HCT116 (cell line): ENCODE results near the gene MEOX1.

Experiments used
- CEBPB ChIP-seq: IDR thresholded peaks from 2 replicates; pipeline ENCODE4 v1.6.1; 2012; ENCODE audit warnings: low read depth
- CTCF ChIP-seq, 3 experiments: fragments of 200-600 bp in 1 of 3; sonication (generic) in 1 of 3; IDR thresholded peaks in 2 of 3; conservative IDR thresholded peaks in 1 of 3; 2 replicates each; pipeline ENCODE4 v1.5.1; 2012 to 2017; ENCODE audit warnings: low read depth in 2 of 3, low read length in 2 of 3, antibody characterized with exemption in 1 of 3, borderline replicate concordance in 1 of 3, control low read depth in 1 of 3, mild to moderate bottlenecking in 1 of 3, mixed read lengths in 1 of 3, mixed run types in 1 of 3, moderate library complexity in 1 of 3; ENCODE audit not compliant: insufficient read depth in 1 of 3
- EGR1 ChIP-seq: IDR thresholded peaks from 2 replicates; pipeline ENCODE4 v1.6.1; 2012; ENCODE audit warnings: low read depth
- EZH2 ChIP-seq: fragments of 200-600 bp; sonication (generic); IDR thresholded peaks from 2 replicates; pipeline ENCODE4 v1.6.1; 2017; ENCODE audit warnings: antibody characterized with exemption, mixed run types
- MAX ChIP-seq: IDR thresholded peaks from 2 replicates; pipeline ENCODE4 v1.6.1; 2012
- POLR2A ChIP-seq: IDR thresholded peaks from 2 replicates; pipeline ENCODE4 v1.7.0; 2011; ENCODE audit warnings: borderline replicate concordance; ENCODE audit not compliant: insufficient read depth, insufficient read length; ENCODE audit errors: extremely low read depth
- POLR2AphosphoS5 ChIP-seq: IDR thresholded peaks from 2 replicates; pipeline ENCODE4 v1.6.1; 2011; ENCODE audit warnings: mild to moderate bottlenecking, low read depth, low read length, moderate library complexity
- RAD21 ChIP-seq: IDR thresholded peaks from 2 replicates; pipeline ENCODE4 v1.6.1; 2012; ENCODE audit warnings: low read depth, mild to moderate bottlenecking
- REST ChIP-seq: IDR thresholded peaks from 2 replicates; pipeline ENCODE4 v1.6.1; 2012; ENCODE audit warnings: low read depth
- SP1 ChIP-seq: IDR thresholded peaks from 2 replicates; pipeline ENCODE4 v1.6.1; 2012; ENCODE audit warnings: low read depth
- ZBTB33 ChIP-seq: IDR thresholded peaks from 2 replicates; pipeline ENCODE4 v1.6.1; 2011; ENCODE audit warnings: mild to moderate bottlenecking, low read length, moderate library complexity; ENCODE audit not compliant: insufficient replicate concordance; ENCODE audit errors: extremely low read depth

GRCh38 chr17:43659823-43660617 lies 1.7 kb downstream of the MEOX1 start:
- no peak for TF ChIP-seq CEBPB
- TF ChIP-seq CTCF (IDR thresholded peaks at IDR 0.05 in 2 of 3, conservative IDR thresholded peaks at IDR 0.05 in 1 of 3; ENCODE audit: borderline replicate concordance in 1 of 3, insufficient read depth in 1 of 3, low read depth in 2 of 3, low read length in 2 of 3): no peak
- TF ChIP-seq MAX: no peak
- TF ChIP-seq EGR1: no peak
- no peak for TF ChIP-seq EZH2
- TF ChIP-seq SP1: no peak
- no peak for TF ChIP-seq POLR2AphosphoS5
- no peak for TF ChIP-seq POLR2A
- TF ChIP-seq ZBTB33: no peak
- no peak for TF ChIP-seq REST
- no peak for TF ChIP-seq RAD21
